K562 (cell line): Measurements from ENCODE around the gene FBXL13. TPM values are rescaled to one million over a fixed set of nuclear protein-coding genes. Genes with fewer than 3 reads are reported as not detected.

Source experiments
- ARID1B ChIP-seq: fragments of 450-650 bp; IDR thresholded peaks from 2 replicates; pipeline ENCODE4 v1.6.1; 2016; ENCODE audit warnings: antibody characterized with exemption, mild to moderate bottlenecking, inconsistent platforms
- ATF6 ChIP-seq: sonication (generic); formaldehyde crosslinking; IDR thresholded peaks from 2 replicates; pipeline ENCODE4 v1.4.0; 2020; ENCODE audit warnings: mild to moderate bottlenecking, missing genetic modification reagents
- BRCA1 ChIP-seq, 2 experiments: fragments of 450-650 bp in 1 of 2; sonication (generic) in 1 of 2; formaldehyde crosslinking in 1 of 2; IDR thresholded peaks; 2 replicates each; pipeline versions ENCODE4 v1.5.0 to v1.6.1; 2017 to 2020; ENCODE audit warnings: mild to moderate bottlenecking in 1 of 2, missing genetic modification reagents in 1 of 2
- CHAMP1 ChIP-seq: fragments of 450-650 bp; IDR thresholded peaks from 2 replicates; pipeline ENCODE4 v1.6.1; 2016; ENCODE audit warnings: mild to moderate bottlenecking
- ETV1 ChIP-seq: fragments of 450-650 bp; conservative IDR thresholded peaks from 2 replicates; pipeline ENCODE4 v1.6.1; 2016; ENCODE audit warnings: missing genetic modification characterization, control low read depth, low read depth, missing compliant biosample characterization
- GTF2E2 ChIP-seq: fragments of 200-800 bp; sonication (Bioruptor generic); IDR thresholded peaks from 2 replicates; pipeline ENCODE4 v1.6.1; 2016; ENCODE audit warnings: missing genetic modification characterization, missing compliant biosample characterization
- MEIS2 ChIP-seq: fragments of 450-650 bp; IDR thresholded peaks from 2 replicates; pipeline ENCODE4 v1.6.1; 2014; ENCODE audit warnings: mild to moderate bottlenecking; ENCODE audit not compliant: partially characterized antibody
- MNT ChIP-seq, 2 experiments: fragments of 450-650 bp; conservative IDR thresholded peaks; 2 replicates each; pipeline ENCODE4 v1.6.1; 2017; ENCODE audit warnings: mild to moderate bottlenecking in 2 of 2, moderate library complexity in 2 of 2
- PML ChIP-seq: IDR thresholded peaks from 2 replicates; pipeline ENCODE4 v1.6.1; 2012; ENCODE audit warnings: low read length, inconsistent platforms
- POLR2AphosphoS2 ChIP-seq: IDR thresholded peaks from 2 replicates; pipeline ENCODE4 v1.6.1; 2012; ENCODE audit warnings: low read length, improper control_type of control experiment
- SREBF1 ChIP-seq: fragments of 150-350 bp; IDR thresholded peaks from 2 replicates; pipeline ENCODE4 v1.6.1; 2014; ENCODE audit warnings: antibody characterized with exemption, low read depth, low read length, borderline replicate concordance
- TOE1 ChIP-seq, 2 experiments: fragments of 450-650 bp in 1 of 2; sonication (generic) in 1 of 2; formaldehyde crosslinking in 1 of 2; IDR thresholded peaks; 2 replicates each; pipeline versions ENCODE4 v1.7.1 to v1.8.0; 2016 to 2022; ENCODE audit warnings: borderline replicate concordance in 2 of 2, mild to moderate bottlenecking in 2 of 2, antibody characterized with exemption in 1 of 2, inconsistent platforms in 1 of 2, low read depth in 1 of 2, missing genetic modification reagents in 1 of 2, moderate library complexity in 1 of 2
- ZNF41 ChIP-seq: fragments of 250-450 bp; sonication (Bioruptor Pico); conservative IDR thresholded peaks from 2 replicates; pipeline ENCODE4 v1.4.0; 2020; ENCODE audit warnings: mild to moderate bottlenecking
- ZNF75A ChIP-seq: fragments of 450-650 bp; formaldehyde crosslinking; IDR thresholded peaks from 2 replicates; pipeline ENCODE4 v1.4.0; 2020; ENCODE audit warnings: mild to moderate bottlenecking
- polyA plus RNA-seq, 8 experiments: library from polyadenylated mRNA; depleted of rRNA in 4 of 8; stranded (reverse) in 5 of 8; unstranded in 3 of 8; fragments of >200 nt; fragmentation: Nextera tagmentation in 2 of 8; fragmentation: Illumina TruSeq in 1 of 8; extraction: Ambion mirVana in 2 of 8; extraction: Trizol in 1 of 8; gene quantifications; 2 replicates each; pipeline versions ENCODE4 v1.2.1 to v1.2.3, GENCODE V29; 2011 to 2014; ENCODE audit warnings: inconsistent platforms in 1 of 8, missing spikeins in 1 of 8
- total RNA-seq, 7 experiments: library from RNA; depleted of rRNA in 6 of 7; stranded (reverse); fragments of >200 nt in 6 of 7; fragmentation: Illumina TruSeq in 2 of 7; extraction: Trizol in 2 of 7; gene quantifications; 2 replicates each; pipeline versions ENCODE4 v1.2.1 to v1.2.3, GENCODE V29; 2011 to 2021; ENCODE audit warnings: low replicate concordance in 1 of 7
- TF ChIP-seq, protein P1 (sequence below), 2 experiments: fragments of 250-450 bp in 1 of 2; fragments of 450-650 bp in 1 of 2; sonication (Bioruptor Pico) in 1 of 2; IDR thresholded peaks; 2 replicates each; pipeline versions ENCODE4 v1.6.1 to v1.8.0; 2016 to 2021; ENCODE audit warnings: mild to moderate bottlenecking in 2 of 2, moderate library complexity in 2 of 2, missing compliant biosample characterization in 1 of 2, missing genetic modification characterization in 1 of 2
- TF ChIP-seq, protein P2 (sequence below): fragments of 450-650 bp; IDR thresholded peaks from 2 replicates; pipeline ENCODE4 v1.6.1; 2017; ENCODE audit warnings: antibody characterized with exemption, mild to moderate bottlenecking

Gene FBXL13
- total and polyA plus RNA-seq, 9 of the 15 experiments (the other 6 are each of a cell fraction or from before 2014, with no cell fraction given), result 16.3 to 55.0 (median 25.4) TPM

- TF ChIP-seq ZNF75A (CRISPR knock-in tag), result 0 out of 2 replicates have a peak, but pooled peaks have one; percentile 35
- peak; percentile 93 for TF ChIP-seq ARID1B
- TF ChIP-seq, protein P1, sequence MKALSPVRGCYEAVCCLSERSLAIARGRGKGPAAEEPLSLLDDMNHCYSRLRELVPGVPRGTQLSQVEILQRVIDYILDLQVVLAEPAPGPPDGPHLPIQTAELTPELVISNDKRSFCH (CRISPR knock-in tag; IDR thresholded peaks at IDR 0.05), result no peak
- TF ChIP-seq, protein P1 (tag; IDR thresholded peaks at IDR 0.05), result no peak
- TF ChIP-seq CHAMP1, result peak; percentile 60; the same call in 1 of the 2 replicates
- peak; percentile 20 for TF ChIP-seq MEIS2
- no peak for TF ChIP-seq BRCA1 (IDR thresholded peaks at IDR 0.05)
- TF ChIP-seq BRCA1 (CRISPR knock-in tag; IDR thresholded peaks at IDR 0.05), result no peak
- TF ChIP-seq, protein P2, sequence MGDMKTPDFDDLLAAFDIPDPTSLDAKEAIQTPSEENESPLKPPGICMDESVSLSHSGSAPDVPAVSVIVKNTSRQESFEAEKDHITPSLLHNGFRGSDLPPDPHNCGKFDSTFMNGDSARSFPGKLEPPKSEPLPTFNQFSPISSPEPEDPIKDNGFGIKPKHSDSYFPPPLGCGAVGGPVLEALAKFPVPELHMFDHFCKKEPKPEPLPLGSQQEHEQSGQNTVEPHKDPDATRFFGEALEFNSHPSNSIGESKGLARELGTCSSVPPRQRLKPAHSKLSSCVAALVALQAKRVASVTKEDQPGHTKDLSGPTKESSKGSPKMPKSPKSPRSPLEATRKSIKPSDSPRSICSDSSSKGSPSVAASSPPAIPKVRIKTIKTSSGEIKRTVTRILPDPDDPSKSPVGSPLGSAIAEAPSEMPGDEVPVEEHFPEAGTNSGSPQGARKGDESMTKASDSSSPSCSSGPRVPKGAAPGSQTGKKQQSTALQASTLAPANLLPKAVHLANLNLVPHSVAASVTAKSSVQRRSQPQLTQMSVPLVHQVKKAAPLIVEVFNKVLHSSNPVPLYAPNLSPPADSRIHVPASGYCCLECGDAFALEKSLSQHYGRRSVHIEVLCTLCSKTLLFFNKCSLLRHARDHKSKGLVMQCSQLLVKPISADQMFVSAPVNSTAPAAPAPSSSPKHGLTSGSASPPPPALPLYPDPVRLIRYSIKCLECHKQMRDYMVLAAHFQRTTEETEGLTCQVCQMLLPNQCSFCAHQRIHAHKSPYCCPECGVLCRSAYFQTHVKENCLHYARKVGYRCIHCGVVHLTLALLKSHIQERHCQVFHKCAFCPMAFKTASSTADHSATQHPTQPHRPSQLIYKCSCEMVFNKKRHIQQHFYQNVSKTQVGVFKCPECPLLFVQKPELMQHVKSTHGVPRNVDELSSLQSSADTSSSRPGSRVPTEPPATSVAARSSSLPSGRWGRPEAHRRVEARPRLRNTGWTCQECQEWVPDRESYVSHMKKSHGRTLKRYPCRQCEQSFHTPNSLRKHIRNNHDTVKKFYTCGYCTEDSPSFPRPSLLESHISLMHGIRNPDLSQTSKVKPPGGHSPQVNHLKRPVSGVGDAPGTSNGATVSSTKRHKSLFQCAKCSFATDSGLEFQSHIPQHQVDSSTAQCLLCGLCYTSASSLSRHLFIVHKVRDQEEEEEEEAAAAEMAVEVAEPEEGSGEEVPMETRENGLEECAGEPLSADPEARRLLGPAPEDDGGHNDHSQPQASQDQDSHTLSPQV, result no peak
- no peak for TF ChIP-seq GTF2E2 (tag)
- TF ChIP-seq SREBF1, result no peak
- TF ChIP-seq TOE1 (IDR thresholded peaks at IDR 0.05; ENCODE audit: borderline replicate concordance), result peak; percentile 46; the same call in 1 of the 2 replicates
- no peak for TF ChIP-seq TOE1 (CRISPR knock-in tag; IDR thresholded peaks at IDR 0.05; ENCODE audit: borderline replicate concordance, low read depth)
- TF ChIP-seq POLR2AphosphoS2, result no peak
- peak; percentile 88 for TF ChIP-seq ETV1
- peak; percentile 70; the same call in 1 of the 2 replicates for TF ChIP-seq PML
- TF ChIP-seq MNT (conservative IDR thresholded peaks at IDR 0.05), result peak in 1 of 2 experiments; percentile 62; a peak in 2 of 4 replicates
- TF ChIP-seq ATF6 (CRISPR knock-in tag), result no peak
- no peak for TF ChIP-seq ZNF41 (CRISPR knock-in tag)
Measured at GRCh38 chr7:102983602-102984001, 91.0 kb downstream of the FBXL13 start (continued).
